C4-2B (cell line): Measurements from ENCODE around the gene RBM20.

Experiments
- ZFX ChIP-seq: fragments of 450-650 bp; IDR thresholded peaks from 2 replicates; pipeline ENCODE4 v1.6.1; 2017
- TF ChIP-seq, protein P1 (sequence below): fragments of 450-650 bp; conservative IDR thresholded peaks from 2 replicates; pipeline ENCODE4 v1.5.1; 2017; ENCODE audit warnings: mild to moderate bottlenecking

DNA sequence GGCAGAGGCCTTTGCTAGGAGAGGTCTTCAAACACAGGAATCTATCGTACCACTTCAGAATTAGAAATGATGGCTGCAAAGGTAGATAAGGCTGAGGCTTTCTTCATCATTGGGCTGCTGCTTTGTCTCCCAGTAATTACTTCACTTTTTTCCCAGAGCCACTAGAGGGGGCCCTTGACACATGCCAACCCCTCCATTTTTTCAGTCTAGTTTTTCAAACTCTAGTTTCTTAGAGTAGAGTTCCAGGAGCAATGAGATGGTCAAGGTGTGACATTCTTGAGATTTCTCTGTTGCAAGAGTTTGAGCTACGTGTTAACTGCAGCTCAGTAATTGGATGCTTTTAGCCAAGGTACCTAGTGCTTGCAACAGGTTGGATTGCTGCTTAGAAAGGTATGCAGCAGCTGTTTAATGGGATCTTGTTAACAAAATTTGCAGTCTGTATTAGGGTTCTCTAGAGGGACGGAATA lies 33.8 kb upstream of the RBM20 start:
- TF ChIP-seq, protein P1, sequence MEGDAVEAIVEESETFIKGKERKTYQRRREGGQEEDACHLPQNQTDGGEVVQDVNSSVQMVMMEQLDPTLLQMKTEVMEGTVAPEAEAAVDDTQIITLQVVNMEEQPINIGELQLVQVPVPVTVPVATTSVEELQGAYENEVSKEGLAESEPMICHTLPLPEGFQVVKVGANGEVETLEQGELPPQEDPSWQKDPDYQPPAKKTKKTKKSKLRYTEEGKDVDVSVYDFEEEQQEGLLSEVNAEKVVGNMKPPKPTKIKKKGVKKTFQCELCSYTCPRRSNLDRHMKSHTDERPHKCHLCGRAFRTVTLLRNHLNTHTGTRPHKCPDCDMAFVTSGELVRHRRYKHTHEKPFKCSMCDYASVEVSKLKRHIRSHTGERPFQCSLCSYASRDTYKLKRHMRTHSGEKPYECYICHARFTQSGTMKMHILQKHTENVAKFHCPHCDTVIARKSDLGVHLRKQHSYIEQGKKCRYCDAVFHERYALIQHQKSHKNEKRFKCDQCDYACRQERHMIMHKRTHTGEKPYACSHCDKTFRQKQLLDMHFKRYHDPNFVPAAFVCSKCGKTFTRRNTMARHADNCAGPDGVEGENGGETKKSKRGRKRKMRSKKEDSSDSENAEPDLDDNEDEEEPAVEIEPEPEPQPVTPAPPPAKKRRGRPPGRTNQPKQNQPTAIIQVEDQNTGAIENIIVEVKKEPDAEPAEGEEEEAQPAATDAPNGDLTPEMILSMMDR, result peak; percentile 97
- TF ChIP-seq ZFX, result no peak
